ENCODE results near the gene CMC2.

DNA sequence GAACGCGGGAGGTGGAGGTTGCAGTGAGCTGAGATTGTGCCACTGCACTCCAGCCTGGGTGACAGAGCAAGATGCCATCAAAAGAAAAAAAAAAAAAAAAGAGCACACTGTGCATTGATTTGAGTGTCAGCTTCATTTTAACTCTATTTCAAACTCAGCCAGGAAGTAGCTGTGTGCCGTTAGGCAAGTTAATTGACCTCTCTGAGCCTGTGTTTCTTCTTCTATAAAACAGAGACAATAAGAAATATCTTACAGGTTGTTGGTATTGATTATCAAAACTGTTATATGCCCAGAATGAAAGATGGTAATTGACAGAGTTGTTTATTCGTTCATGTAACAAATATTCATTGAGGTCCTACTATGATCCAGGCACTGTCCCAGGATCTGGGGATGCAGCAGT, 83.3 kb downstream of the CMC2 start:
- TF ChIP-seq TAF1 (IDR thresholded peaks at IDR 0.05; ENCODE audit: control insufficient read depth, extremely low read depth, insufficient read depth, low read length, severe bottlenecking), result no peak
- TF ChIP-seq CHD4 (IDR thresholded peaks at IDR 0.05; ENCODE audit: insufficient read depth, insufficient replicate concordance, low read depth, low read length, poor library complexity, severe bottlenecking), result no peak
- TF ChIP-seq NONO (IDR thresholded peaks at IDR 0.05; ENCODE audit: low read depth in 2 of 2, low read length in 1 of 2), result no peak
- TF ChIP-seq EZH2 (IDR thresholded peaks at IDR 0.05; ENCODE audit: borderline replicate concordance, low read depth, low read length), result no peak
- no peak for TF ChIP-seq SP1 (CRISPR knock-in tag; IDR thresholded peaks at IDR 0.05)
- no peak for TF ChIP-seq EP300 (IDR thresholded peaks at IDR 0.05; ENCODE audit: low read length)
- TF ChIP-seq, protein P1, sequence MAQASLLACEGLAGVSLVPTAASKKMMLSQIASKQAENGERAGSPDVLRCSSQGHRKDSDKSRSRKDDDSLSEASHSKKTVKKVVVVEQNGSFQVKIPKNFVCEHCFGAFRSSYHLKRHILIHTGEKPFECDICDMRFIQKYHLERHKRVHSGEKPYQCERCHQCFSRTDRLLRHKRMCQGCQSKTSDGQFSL (CRISPR knock-in tag; IDR thresholded peaks at IDR 0.05), result no peak
- TF ChIP-seq, protein P1 (tag; IDR thresholded peaks at IDR 0.05), result no peak
- no peak for TF ChIP-seq ZZZ3 (IDR thresholded peaks at IDR 0.05)
- TF ChIP-seq POLR2AphosphoS5 (IDR thresholded peaks at IDR 0.05; ENCODE audit: control insufficient read depth, insufficient read depth, low read depth, low read length), result no peak
- TF ChIP-seq, protein P2, sequence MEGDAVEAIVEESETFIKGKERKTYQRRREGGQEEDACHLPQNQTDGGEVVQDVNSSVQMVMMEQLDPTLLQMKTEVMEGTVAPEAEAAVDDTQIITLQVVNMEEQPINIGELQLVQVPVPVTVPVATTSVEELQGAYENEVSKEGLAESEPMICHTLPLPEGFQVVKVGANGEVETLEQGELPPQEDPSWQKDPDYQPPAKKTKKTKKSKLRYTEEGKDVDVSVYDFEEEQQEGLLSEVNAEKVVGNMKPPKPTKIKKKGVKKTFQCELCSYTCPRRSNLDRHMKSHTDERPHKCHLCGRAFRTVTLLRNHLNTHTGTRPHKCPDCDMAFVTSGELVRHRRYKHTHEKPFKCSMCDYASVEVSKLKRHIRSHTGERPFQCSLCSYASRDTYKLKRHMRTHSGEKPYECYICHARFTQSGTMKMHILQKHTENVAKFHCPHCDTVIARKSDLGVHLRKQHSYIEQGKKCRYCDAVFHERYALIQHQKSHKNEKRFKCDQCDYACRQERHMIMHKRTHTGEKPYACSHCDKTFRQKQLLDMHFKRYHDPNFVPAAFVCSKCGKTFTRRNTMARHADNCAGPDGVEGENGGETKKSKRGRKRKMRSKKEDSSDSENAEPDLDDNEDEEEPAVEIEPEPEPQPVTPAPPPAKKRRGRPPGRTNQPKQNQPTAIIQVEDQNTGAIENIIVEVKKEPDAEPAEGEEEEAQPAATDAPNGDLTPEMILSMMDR (IDR thresholded peaks at IDR 0.05 in 2 of 3, conservative IDR thresholded peaks at IDR 0.05 in 1 of 3; ENCODE audit: insufficient read depth in 2 of 3, low read depth in 1 of 3, low read length in 3 of 3), result no peak
